PFSK-1 (cell line): ENCODE measurements around the gene LOXL3.

Experiments
- FOXP2 ChIP-seq: optimal IDR thresholded peaks from 2 replicates; pipeline ENCODE3; 2011; ENCODE audit warnings: borderline replicate concordance, control low read depth, inconsistent platforms; ENCODE audit not compliant: insufficient read depth; ENCODE audit errors: extremely low read length, extremely low read depth
- POLR2AphosphoS5 ChIP-seq: IDR thresholded peaks from 2 replicates; pipeline ENCODE4 v1.6.1; 2012; ENCODE audit warnings: low read depth, mild to moderate bottlenecking, control low read depth, low read length, moderate library complexity
- REST ChIP-seq, 2 experiments: IDR thresholded peaks; 2 replicates each; pipeline versions ENCODE4 v1.6.1 to v1.8.0; 2011 to 2012; ENCODE audit warnings: low read depth in 2 of 2, low read length in 2 of 2, control low read depth in 1 of 2, inconsistent platforms in 1 of 2, mild to moderate bottlenecking in 1 of 2, moderate library complexity in 1 of 2; ENCODE audit not compliant: insufficient read depth in 1 of 2
- SIN3A ChIP-seq: IDR thresholded peaks from 2 replicates; pipeline ENCODE4 v1.6.1; 2012; ENCODE audit warnings: mild to moderate bottlenecking, low read length, moderate library complexity, borderline replicate concordance; ENCODE audit not compliant: insufficient read depth
- TAF1 ChIP-seq: IDR thresholded peaks from 2 replicates; pipeline ENCODE4 v1.6.1; 2012; ENCODE audit warnings: low read length, control low read depth, borderline replicate concordance; ENCODE audit not compliant: insufficient read depth

The LOXL3 gene

GRCh38 chr2:74499940-74500577 is 53.7 kb downstream of the LOXL3 start:
- TF ChIP-seq FOXP2, result no peak
- TF ChIP-seq SIN3A, result no peak
- no peak for TF ChIP-seq POLR2AphosphoS5
- TF ChIP-seq TAF1, result no peak
- TF ChIP-seq REST (IDR thresholded peaks at IDR 0.05; ENCODE audit: insufficient read depth in 1 of 2, low read depth in 2 of 2, low read length in 2 of 2), result no peak

GRCh38 chr2:74499267-74499939 is 54.3 kb downstream of the LOXL3 start, which contains the start of gene LBX2:
LBX2 (minus strand) TSS chr2:74499603; CDS start chr2:74499537, 66 bp downstream.
- no peak for TF ChIP-seq TAF1
- no peak for TF ChIP-seq SIN3A
- TF ChIP-seq POLR2AphosphoS5, result no peak
- no peak for TF ChIP-seq REST (IDR thresholded peaks at IDR 0.05; ENCODE audit: insufficient read depth in 1 of 2, low read depth in 2 of 2, low read length in 2 of 2)
- TF ChIP-seq FOXP2, result no peak

GRCh38 chr2:74498500-74499266 is 55.1 kb downstream of the LOXL3 start:
- TF ChIP-seq REST (IDR thresholded peaks at IDR 0.05; ENCODE audit: insufficient read depth in 1 of 2, low read depth in 2 of 2, low read length in 2 of 2) (no peak), TAF1 (no peak), FOXP2 (no peak), POLR2AphosphoS5 (no peak), SIN3A (no peak)

- TF ChIP-seq TAF1, result no peak
These were observed 55.8 kb downstream of the LOXL3 start for GRCh38 chr2:74497777-74498499.
